Measurements from ENCODE around the gene ARFRP1.
"Not testable (repeated sequence)": the region's sequence is repeated elsewhere in the genome, so short reads cannot be mapped to it uniquely, and the experiment has no call there.

Gene ARFRP1

GRCh38 chr20:63653041-63653973 lies 54.5 kb downstream of the ARFRP1 start, which contains the start of gene STMN3:
STMN3 (minus strand) TSS chr20:63653424; CDS start chr20:63653345, 79 bp downstream.
- DNase-seq = peak; percentile 90

- DNase-seq = peak; percentile 28
These were observed 55.4 kb downstream of the ARFRP1 start for GRCh38 chr20:63652192-63652980.

GRCh38 chr20:63651942-63652191 lies 55.9 kb downstream of the ARFRP1 start:
- DNase-seq = no peak

GRCh38 chr20:63650486-63650885 lies 57.3 kb downstream of the ARFRP1 start:
- not testable (repeated sequence) for DNase-seq

- DNase-seq = no peak
These were observed 58.7 kb downstream of the ARFRP1 start for GRCh38 chr20:63648895-63649589.

Data from fibroblast of skin of back (primary cell).